GM18508 (cell line): ENCODE data around the gene SYNPO2.
"Not testable (repeated sequence)": the region's sequence is repeated elsewhere in the genome, so short reads cannot be mapped to it uniquely, and the experiment has no call there.

Experiments used
- ATAC-seq: cut with Tn5 transposase; IDR thresholded peaks from one replicate; pipeline ENCODE4 v1.9.1; 2021; ENCODE audit warnings: moderate number of reproducible peaks; ENCODE audit not compliant: insufficient read depth, unreplicated experiment

Gene SYNPO2

GRCh38 chr4:119047059-119047458 is 158.4 kb downstream of the SYNPO2 start:
- not testable (repeated sequence) for ATAC-seq

DNA sequence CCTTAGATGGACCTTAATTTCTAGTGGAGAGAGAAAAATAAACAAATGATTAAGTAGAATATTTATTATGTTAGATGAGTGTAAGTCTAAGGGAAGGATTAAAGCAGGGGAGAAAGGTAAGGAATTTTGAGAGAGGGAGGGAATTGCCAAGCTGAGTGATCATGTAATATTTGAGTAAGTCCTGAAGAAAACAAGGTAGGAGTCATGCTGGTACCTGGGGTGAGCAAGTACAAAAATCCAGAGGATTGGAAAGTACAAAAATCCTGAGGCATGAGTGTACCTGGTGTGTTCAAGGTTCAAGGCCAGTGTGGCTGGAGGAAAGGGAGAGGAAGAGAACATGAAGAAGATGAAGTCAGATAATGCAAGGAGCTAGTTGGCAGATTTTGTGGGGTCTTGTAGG is 159.8 kb downstream of the SYNPO2 start:
- ATAC-seq, result no peak

DNA sequence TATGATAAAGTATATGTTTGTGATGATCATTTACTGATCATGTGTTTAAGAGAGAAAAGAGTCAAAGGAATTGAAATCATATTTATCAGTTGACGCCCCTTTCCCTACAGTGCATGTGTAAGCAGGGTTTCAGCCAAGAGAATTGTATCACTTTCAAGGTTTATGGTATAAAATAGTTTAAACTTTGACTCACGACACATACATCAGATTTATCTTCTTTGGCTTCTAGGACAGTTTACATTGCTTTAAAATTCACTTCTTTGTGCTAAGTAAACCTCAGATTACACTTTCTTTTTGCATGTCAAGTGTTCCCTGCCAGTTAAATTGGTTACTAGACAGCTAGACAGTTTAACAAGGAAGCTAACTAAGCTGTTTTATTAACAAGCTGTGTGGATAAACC is 160.7 kb downstream of the SYNPO2 start:
- no peak for ATAC-seq

DNA sequence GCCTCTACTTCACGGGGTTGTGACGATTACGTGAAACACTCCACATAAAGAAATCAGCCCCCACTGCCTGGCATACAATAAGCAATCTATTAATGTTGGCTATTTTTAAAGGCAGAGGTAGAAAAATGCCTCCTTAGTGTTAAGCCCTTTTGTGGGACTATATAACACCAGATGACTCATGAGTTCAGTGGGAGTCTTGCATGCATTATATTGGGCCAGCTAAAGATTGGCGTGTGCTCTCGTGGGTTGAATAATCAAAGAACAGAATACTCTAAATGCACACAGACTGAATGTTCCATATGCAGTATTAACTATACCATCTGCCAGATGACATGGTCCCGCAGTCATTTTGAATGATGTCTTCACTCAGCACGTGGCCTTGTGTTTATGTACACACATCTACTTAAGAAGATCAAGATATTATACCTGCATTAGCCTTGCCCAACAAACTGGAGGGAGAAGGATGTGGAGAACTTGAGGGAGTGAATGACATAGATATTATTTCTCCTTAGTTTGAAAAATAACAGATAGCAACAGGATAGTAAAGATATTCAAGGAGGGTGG is 162.0 kb downstream of the SYNPO2 start:
- no peak for ATAC-seq

- ATAC-seq, result no peak
Observed at GRCh38 chr4:119053245-119053644, 164.6 kb downstream of the SYNPO2 start.

DNA sequence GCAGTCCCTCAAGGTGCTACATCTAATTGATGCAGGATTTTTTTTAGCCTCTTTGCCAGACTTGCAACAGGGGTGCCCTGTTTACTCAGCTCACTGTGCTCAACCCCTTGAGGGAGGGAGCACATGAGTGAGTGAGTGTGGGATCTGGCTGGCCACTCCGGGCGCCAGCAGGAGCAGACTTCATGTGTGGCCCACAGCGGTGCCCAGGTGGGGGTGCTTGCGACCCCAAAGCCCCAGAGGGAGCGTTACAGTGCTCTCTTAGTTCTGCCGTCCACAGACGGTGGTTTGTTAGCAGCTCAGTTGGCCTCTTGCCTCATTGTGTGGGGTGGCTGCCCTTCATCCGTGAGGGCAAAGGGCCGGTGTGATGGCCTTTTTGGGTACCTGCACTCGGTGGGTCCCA is 165.3 kb downstream of the SYNPO2 start:
- no peak for ATAC-seq

DNA sequence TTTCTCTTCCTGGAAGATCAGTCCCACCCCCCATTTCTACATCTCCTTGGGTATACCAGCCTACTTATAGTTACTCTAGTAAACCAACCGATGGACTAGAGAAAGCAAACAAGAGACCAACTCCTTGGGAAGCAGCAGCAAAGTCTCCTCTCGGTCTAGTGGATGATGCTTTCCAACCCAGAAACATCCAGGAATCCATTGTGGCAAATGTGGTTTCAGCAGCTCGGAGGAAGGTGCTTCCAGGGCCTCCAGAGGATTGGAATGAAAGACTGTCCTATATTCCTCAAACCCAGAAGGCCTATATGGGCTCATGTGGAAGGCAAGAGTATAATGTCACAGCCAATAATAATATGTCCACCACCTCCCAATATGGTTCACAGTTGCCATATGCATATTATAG is 168.8 kb downstream of the SYNPO2 start:
- no peak for ATAC-seq

DNA sequence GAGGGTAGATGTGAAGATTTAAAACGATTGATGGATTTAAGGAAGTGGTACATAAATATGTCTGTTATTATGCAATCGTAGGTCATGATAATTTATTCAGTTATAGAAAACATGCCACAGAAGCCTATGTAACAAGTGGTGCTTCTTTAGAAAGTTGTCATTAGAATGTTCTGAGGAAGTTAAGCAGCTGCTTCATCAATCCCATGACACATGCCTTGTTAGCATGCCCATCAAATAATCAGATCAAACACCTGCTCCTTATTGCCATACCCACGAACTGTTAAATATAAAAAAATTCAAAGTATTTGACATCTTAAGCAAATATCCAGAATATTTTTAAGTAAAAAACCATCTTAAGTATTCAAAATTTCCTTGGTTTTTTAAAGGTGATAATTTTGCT is 170.6 kb downstream of the SYNPO2 start:
- ATAC-seq, result no peak

DNA sequence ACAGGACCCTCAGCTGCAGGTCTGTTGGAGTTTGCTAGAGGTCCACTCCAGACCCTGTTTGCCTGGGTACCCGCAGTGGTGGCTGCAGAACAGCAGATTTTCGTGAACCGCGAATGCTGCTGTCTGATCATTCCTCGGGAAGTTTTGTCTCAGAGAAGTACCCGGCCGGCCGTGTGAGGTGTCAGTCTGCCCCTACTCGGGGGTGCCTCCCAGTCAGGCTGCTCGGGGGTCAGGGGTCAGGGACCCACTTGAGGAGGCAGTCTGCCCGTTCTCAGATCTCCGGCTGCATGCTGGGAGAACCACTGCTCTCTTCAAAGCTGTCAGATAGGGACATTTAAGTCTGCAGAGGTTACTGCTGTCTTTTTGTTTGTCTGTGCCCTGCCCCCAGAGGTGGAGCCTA is 178.5 kb downstream of the SYNPO2 start:
- not testable (repeated sequence) for ATAC-seq

- not testable (repeated sequence) for ATAC-seq
Observed at GRCh38 chr4:119067670-119068360, 179.2 kb downstream of the SYNPO2 start.

- ATAC-seq, result no peak
Observed at GRCh38 chr4:119068529-119068962, 179.9 kb downstream of the SYNPO2 start.

DNA sequence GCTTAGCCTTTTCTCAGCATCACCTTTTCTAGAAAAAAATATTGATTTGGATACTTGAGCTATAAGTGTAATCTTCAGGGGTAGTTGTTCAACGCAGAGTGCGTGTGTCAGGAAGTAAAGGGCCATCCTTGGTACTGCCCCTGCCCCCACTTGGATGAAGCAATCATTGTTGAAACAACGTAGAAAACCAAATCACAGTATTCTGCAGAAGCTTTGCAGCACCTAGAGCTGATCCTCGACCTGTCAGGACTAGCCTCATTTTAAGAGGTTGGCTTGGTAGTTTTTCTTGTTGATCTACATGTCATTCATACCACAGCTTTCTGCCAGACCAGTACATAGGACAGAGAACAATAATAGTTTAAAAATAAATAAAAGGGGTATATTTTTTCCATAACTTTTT is 181.6 kb downstream of the SYNPO2 start:
- ATAC-seq, result no peak

GRCh38 chr4:119080721-119081541 is 192.3 kb downstream of the SYNPO2 start:
- no peak for ATAC-seq

GRCh38 chr4:119081542-119081859 is 192.8 kb downstream of the SYNPO2 start:
- ATAC-seq, result no peak

DNA sequence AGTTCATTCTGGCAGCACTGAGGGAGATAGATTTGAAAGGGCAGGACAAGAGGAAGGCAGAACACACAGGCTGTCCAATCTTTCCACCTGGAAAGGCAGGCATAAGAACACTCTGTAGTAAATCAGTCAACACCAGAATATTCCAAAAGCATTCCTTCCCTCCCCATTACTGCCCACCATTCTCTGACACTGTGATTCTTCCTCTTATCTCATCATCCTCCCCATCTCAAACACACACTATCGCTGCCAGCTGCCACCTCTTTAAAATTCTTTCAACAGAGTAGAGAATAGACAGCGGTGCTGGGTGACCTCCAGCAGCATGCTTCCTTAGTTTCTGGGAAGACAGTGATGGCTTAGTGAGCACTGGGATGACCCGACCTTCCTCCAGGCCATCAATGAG is 193.3 kb downstream of the SYNPO2 start:
- ATAC-seq, result no peak

- no peak for ATAC-seq
Observed at GRCh38 chr4:119082661-119083060, 194.0 kb downstream of the SYNPO2 start.

DNA sequence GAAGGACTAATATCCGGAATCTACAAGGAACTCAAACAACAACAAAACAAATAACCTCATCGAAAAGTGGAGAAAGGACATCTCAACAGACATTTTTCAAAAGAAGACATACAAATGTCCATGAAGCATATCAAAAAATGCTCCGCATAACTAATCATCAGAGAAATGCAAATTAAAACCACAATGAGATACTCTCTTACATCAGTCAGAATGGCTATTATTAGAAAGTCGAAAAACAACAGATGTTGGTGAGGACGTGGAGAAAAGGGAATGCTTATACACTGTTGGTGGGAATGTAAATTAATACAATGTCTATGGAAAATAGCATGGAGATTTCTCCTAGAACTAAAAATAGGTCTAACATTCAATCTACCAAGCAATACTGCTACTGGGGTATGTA is 195.9 kb downstream of the SYNPO2 start:
- ATAC-seq, result no peak

- ATAC-seq, result no peak
Observed at GRCh38 chr4:119087121-119087520, 198.5 kb downstream of the SYNPO2 start.

GRCh38 chr4:119087656-119088055 is 199.0 kb downstream of the SYNPO2 start:
- ATAC-seq, result no peak

- no peak for ATAC-seq
Observed at GRCh38 chr4:119093042-119093827, 204.6 kb downstream of the SYNPO2 start.
